ENCODE measurements around the gene MAPRE2. TPM values are rescaled to one million over a fixed set of nuclear protein-coding genes. Genes with fewer than 3 reads are reported as not detected.

MAPRE2 gene
- total and polyA plus RNA-seq, 2 of the 13 experiments (the other 11 are each of a cell fraction or from before 2014, with no cell fraction given): 34.5 to 67.9 TPM

GRCh38 chr18:35171315-35171987 lies 130.2 kb downstream of the MAPRE2 start (continued):
- TF ChIP-seq GZF1 (CRISPR knock-in tag; IDR thresholded peaks at IDR 0.05) (no peak), ZNF557 (CRISPR knock-in tag; IDR thresholded peaks at IDR 0.05) (no peak), MYNN (CRISPR knock-in tag; IDR thresholded peaks at IDR 0.05; ENCODE audit: low read depth) (no peak), ZNF547 (CRISPR knock-in tag; IDR thresholded peaks at IDR 0.05) (no peak), HOXA9 (CRISPR knock-in tag; IDR thresholded peaks at IDR 0.05; ENCODE audit: borderline replicate concordance) (no peak), TEAD3 (CRISPR knock-in tag; optimal IDR thresholded peaks at IDR 0.05; ENCODE audit: borderline replicate concordance) (peak; percentile 17), ZIK1 (CRISPR knock-in tag; IDR thresholded peaks at IDR 0.05; ENCODE audit: borderline replicate concordance, low read depth) (no peak), ZNF382 (CRISPR knock-in tag; IDR thresholded peaks at IDR 0.05; ENCODE audit: borderline replicate concordance) (no peak), ZNF709 (CRISPR knock-in tag; IDR thresholded peaks at IDR 0.05) (no peak), E2F1 (CRISPR knock-in tag; IDR thresholded peaks at IDR 0.05) (no peak), POGK (CRISPR knock-in tag; conservative IDR thresholded peaks at IDR 0.05) (no peak), JUNB (CRISPR knock-in tag; IDR thresholded peaks at IDR 0.05; ENCODE audit: borderline replicate concordance) (no peak), SCMH1 (CRISPR knock-in tag; IDR thresholded peaks at IDR 0.05; ENCODE audit: borderline replicate concordance) (no peak), GTF3A (CRISPR knock-in tag; conservative IDR thresholded peaks at IDR 0.05) (no peak), CREB1 (IDR thresholded peaks at IDR 0.05) (no peak), CREB1 (CRISPR knock-in tag; IDR thresholded peaks at IDR 0.05) (peak; percentile 50), MLX (CRISPR knock-in tag; IDR thresholded peaks at IDR 0.05) (no peak), SP1 (IDR thresholded peaks at IDR 0.05) (no peak), SP1 (CRISPR knock-in tag; IDR thresholded peaks at IDR 0.05) (no peak), ZNF720 (CRISPR knock-in tag; IDR thresholded peaks at IDR 0.05) (no peak), PHF20 (CRISPR knock-in tag; IDR thresholded peaks at IDR 0.05) (no peak), TCF7 (IDR thresholded peaks at IDR 0.05; ENCODE audit: low read depth) (peak; percentile 54), IKZF1 (IDR thresholded peaks at IDR 0.05) (no peak), HOMEZ (CRISPR knock-in tag; IDR thresholded peaks at IDR 0.05; ENCODE audit: low read depth) (peak; percentile 40; the same call in 1 of the 2 replicates)

All from HepG2 (cell line).